GM21360 (cell line): ENCODE results near the gene DOHH.

Experiments used
- ATAC-seq: cut with Tn5 transposase; IDR thresholded peaks from one replicate; pipeline ENCODE4 v1.9.1; 2021; ENCODE audit warnings: mild to moderate bottlenecking, moderate library complexity; ENCODE audit not compliant: unreplicated experiment

The DOHH gene

DNA sequence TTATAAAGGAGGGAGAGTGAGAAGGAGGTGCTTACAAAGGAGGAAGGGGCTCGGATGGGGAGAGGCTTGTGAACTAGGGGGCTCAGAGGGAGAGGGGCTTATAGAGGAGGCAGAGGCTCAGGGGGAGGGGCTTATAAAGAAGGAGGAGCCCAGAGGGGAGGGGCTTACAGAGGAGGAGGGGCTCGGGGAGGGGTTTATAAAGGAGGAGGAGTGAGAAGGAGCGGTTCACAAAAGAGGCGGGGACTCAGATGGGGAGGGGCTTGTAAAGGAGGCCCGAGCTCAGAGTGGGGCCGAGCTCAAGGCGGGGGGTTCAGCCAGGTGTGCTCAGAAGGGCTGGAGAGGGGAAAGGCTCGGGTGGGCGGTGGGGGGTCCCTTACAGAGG, 20.6 kb downstream of the DOHH start:
- ATAC-seq: no peak

DNA sequence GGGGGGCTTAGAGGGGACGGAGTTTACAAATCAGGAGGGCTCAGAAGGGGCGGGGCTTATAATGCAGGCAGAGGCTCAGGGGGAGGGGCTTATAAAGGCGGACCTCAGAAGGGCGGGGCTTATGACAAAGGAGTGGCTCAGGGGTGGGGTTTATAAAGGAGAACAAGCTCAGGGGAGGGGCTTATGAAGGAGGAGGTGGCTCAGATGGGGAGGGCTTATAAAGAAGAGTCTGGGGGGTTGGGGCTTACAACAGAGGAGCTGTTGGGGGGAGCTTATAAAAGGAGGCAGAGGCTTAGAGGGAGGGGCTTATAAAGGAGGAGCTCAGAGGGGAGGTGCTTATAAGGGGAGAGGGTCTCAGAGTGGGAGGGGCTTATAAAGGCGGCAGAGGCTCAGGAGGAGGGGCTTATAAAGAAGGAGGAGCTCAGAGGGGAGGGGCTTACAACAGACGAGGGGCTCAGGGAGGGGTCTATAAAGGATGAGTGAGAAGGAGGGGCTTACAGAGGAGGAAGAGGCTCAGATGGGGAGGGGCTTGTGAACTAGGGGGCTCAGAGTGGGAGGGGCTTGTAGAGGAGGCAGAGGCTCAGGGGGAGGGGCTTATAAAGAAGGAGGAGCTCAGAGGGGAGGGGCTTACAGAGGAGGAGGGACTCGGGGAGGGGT, 21.2 kb downstream of the DOHH start:
- no peak for ATAC-seq

DNA sequence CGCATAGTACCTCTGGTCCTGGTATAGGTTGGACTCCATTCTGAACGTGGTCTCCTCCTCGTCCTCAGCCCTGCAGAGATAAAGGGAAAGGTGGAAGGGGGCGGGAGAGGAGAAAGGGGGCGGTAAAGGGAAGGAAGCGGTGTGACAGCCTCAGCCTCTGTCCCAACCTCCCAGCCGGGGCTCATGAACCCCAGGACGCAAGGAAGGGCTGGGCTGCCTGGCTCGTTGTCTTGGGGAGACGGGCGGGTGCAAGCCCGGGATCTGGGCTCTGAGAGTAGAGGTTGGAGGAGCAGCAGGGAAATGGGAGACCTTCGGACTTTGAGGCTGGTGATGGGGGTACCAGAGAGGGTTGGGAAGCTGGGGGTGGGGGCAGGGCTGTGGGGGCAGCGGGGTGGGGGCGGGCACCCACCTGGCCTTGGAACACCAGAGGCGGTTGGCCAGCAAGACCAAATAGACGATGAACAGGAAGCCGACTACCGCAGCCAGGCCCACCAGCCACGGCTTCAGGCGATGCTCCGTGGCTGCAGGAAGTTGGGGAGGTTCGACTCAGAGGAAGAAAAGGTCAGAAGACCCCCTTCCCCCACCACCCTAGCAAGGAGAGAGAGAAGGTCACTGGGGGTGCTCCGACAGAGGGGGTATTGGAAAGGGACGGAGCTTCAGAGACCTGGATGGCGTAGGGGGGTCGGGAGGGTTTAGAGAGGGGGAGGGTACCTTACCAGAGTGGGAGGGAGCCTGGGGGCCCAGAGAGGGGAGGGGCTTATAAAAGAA, 21.9 kb downstream of the DOHH start:
- ATAC-seq: no peak

DNA sequence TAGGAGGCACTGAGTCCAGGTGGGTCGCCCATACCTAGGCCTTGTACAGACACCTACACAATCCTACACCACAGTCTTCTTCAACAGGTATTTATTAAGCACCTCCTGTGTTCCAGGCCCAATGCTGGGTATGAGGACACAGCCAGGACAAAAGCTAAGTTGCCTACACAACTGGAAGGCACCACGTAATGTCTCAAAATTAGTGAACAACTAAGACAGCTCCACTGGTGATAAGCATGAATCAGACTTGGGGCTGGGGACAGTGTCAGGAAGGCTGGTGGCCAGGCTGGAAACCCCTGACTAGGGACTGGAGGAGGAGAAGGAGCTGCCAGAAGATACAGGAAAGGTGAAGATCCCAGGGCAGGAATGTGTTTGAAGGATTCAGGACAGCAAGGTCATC, 22.5 kb downstream of the DOHH start:
- ATAC-seq: no peak

DNA sequence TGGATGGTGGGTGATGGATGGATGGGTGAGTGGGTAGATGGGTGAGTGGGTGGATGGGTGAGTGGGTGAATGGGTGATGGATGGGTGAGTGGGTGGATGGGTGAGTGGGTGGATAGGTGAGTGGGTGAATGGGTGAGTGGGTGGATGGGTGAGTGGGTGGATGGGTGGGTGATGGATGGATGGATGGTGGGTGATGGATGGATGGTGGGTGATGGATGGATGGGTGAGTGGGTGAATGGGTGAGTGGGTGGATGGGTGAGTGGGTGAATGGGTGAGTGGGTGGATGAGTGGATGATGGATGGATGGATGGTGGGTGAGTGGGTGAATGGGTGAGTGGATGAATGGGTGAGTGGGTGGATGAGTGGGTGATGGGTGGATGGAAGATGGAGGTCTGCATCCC, 23.0 kb downstream of the DOHH start:
- ATAC-seq: no peak

DNA sequence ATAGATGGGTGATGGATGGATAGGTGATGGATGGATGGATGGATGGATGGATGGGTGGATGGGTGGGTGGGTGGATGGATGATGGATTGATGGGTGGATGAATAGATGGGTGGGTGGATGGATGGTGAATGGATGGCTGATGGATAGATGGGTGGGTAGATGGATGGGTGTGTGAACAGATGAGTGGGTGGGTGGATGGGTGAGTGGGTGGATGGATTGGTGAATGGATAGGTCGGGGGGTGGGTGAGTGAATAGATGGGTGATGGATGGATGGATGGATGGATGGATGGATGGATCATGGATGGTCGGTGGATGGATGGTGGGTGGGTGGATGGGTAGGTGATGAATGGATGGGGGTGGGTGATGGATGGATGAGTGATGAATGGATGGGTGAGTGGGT, 23.6 kb downstream of the DOHH start:
- ATAC-seq: no peak

DNA sequence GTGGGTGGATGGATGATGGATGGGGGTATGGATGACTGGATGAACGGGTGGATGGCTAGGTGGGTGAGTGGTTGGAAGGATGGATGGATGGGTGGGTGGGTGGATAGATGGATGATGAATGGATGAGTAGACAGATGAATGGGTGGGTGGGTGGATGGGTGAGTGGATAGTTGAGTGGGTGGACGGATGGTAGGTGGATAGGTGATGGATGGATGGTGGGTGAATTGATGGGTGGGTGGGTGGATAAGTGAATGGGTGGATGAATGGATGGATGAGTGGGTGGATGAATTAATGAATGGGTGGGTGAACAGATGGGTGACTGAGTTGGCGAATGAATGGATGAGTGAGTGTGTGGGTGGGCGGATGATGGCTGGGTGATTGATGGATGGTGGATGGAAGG, 25.0 kb downstream of the DOHH start:
- ATAC-seq: no peak

DNA sequence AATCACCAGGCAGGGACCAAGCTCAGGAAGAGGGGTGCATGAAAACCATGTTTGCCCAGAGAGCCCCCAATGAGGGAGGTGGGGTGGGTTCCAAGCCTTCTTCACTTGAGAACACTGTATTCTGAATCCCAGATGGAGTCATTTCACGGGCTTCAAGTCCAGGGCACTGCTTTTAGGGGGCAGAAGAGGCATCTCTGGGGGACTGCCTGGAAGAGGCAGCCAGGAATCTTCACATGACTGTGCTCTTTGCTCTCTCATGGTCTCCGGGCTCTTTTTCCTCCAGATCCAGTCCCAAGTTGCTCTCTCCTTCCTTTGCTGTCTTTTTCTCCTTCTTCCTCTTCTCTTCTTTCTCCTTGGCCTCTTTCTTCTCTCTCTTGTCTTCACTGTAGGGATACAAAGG, 25.9 kb downstream of the DOHH start:
- ATAC-seq: no peak

DNA sequence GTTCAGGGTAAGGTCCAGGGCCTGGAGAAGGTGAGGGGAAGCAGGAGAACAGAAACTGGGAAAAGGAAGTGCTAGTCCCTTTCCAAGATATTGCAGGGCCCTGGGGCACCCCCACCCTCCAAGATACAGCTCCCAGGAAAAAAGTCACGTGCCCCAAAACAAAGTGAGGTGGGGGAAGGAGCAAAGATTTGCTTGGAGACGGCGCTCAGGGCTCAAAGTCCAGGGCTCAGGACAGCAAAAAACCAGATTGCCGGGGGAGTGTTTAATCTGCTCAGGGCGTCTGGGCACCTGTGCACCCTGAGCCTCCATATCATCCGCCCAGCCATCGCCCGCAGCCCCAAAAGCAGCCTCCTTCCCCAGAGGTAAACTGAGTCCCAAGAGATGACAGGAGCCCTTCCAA, 26.5 kb downstream of the DOHH start:
- ATAC-seq: no peak

DNA sequence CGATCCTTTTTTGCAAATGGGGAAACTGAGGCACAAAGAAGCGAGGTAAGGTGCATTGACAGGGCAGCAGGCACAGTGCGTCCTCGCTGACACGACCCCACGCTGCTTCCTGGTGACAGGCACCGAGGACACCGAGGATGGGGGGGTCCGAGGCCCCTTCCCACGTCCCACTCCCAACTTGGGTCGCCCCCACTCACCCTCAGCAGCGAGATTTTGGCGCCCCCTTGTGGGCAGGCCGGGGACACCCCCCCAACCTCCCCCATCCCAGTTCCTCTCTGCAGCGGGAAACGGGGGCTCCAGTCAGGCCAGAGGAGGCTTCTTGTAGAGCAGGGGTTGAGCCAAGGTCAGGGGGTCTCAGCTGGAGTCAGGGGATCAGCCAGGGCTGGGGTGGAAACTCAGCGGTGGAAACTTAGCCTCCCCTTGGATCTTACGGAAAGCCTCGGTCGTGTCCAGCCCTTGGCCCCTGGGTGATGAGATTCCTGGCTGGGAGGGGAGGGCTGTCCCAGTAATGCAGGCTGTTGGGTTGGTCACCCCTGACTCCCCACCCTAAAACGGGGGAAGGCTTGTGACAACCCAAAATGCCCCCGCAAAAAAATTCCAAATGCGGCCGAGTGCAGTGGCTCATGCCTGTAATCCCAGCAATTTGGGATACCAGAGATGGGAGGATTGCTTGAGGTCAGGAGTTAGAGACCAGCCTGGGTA, 28.4 kb downstream of the DOHH start:
- no peak for ATAC-seq

DNA sequence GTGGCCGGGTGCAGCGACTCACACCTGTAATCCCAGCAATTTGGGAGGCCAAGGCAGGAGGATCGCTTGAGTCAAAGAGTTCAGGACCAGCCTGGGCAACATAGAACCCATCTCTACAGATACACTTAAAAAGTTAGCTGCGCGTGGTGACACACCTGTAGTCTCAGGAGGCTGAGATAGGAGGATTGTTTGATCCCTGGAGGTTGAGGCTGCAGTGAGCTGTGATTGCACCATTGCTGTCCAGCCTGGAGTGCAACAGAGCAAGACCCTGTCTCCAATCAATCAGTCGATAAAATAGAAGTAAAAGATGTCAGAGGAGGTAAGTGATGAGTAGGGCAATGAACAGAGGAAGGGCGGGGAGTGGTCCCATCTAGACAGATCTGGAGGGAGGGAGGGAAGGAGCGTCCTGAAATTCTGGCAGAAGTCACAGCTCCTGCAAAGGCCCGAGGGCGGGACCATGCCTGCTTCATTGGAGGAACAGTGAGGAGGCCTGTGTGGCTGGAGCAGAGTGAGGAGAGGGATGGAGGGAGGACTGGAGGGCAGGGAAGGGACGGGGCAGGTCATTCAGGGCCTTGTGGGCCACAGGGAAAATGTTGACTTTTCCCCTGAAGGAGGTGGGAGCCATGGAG, 29.9 kb downstream of the DOHH start:
- no peak for ATAC-seq

DNA sequence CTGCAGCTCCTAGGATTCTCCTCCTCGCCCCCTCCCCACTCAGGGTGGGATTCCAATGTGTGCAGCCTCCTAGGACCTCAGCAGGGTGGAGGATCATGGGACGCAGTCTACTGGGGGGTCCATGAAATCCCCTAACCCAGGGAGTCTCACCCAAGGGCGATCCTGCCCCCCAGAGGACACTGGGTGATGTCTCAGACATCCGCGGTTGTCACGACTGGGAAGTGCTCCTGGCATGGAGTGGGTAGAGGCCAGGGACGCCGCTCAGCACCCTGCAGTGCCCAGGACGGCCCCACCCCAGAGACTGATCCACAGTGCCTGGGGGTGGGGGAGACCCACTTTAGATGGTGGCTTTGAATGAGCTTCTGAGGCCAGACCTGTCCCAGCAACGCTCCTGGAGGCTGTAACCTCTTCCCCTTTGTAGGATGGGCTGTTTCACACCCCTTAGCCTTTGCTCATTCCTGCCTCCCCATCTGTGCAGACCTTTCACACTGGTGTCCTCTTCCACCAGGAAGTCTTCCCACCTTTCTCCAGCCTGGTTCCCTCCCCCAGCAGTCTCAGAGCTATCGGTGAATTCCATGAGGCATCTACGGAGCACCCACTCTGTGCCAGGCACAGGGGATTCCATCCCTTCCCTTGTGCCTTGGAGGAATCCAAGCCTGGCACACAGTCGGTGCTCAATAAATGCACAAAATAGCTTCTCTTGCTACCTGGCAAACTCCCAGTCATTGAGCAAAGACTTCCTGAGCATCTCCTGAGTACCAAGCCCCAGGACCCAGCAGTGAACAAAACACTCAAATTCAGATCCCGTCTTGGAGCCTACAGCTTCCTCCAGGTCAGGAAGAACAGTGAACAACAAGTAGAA, 30.6 kb downstream of the DOHH start:
- no peak for ATAC-seq

DNA sequence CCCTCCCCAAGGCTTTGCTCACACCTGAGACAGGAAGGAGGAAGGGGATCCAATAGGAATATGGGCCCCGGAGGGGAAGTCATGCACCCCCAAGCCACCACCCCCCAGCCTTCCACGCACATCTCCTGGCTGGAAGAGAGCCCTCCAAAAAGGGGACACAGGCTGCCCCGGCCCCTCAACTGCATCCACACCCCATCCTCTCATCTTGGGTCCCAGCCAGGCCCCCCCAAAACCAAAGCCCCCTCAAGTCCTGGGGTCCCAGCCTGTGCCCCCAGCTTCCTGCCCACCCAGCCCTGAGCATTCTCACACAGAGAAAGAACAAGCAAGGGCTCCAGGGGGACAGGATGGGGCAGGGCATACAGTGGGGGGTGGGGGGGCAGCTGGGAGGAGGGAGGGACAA, 32.3 kb downstream of the DOHH start:
- no peak for ATAC-seq

DNA sequence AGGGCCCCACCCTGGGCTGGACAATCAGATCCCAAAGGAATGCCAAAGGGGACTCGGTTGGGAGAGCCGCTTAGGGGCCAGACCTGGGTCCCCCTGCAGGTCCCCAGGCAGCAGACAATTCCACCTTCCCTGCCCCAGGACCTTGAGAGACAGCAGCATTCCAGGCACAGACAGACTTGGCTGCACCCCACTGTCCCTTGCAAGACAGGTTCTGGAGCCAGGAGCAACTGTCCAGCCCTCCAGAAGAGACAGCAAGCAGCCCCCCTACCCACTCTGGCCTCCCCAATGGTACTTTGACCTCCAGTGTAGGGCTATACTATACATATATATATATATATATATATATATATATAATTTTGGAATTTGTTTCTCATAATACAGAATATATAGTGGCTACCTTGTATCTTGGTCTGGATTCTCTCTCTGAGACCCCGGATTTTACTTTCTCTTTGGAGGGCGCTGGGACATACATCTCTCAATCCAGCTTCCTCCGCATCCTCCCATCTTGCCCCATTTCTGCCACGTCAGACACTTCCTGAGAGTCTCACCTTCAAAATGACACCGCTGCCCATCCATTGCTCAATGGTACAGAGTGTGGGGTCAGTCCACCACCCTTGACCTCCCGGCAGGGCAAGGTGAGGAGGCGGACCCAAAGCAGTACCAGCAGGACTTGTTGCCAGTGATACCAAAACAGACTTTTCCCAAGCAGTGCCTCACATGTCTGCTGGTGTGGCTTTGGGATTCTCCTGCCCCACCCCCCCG, 32.9 kb downstream of the DOHH start:
- ATAC-seq: no peak

DNA sequence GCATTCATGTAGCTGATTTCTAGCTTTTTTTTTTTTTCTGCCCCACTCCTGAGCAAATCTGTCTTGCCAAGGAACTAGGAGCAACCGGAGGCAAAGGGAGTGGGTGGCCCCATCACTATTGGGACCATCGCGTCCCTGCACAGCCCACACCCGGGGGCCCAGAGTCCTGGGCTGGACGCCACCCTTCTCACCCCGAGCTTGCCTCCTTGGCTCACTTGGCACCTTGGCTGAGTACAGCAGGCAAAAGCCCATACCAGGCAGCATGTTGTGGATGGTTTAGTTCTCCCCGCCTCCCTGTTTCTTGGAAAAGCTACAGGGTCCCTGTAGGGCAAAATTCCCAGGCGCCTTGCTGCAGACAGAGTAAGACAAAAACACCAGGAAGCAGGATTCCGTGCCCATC, 33.8 kb downstream of the DOHH start:
- no peak for ATAC-seq

DNA sequence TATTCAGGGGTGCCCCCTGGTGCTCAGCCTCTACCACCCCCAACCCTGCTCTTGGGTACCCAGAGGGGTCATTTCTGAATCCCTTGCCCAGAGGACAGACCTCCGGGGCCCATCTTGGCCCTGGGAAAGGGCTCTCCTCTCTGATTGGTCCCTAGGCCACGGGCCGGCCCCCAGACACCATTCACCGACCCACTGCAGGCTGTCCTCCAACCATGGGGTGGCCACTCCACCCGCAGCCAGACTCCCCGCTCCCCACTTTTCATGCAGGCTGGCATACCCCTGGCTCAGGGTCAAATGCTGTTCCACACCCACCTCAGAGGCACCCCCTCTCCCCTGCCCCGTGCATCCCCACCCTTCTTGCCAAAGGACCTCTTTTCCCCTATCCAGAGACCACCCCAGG, 34.9 kb downstream of the DOHH start:
- ATAC-seq: no peak

DNA sequence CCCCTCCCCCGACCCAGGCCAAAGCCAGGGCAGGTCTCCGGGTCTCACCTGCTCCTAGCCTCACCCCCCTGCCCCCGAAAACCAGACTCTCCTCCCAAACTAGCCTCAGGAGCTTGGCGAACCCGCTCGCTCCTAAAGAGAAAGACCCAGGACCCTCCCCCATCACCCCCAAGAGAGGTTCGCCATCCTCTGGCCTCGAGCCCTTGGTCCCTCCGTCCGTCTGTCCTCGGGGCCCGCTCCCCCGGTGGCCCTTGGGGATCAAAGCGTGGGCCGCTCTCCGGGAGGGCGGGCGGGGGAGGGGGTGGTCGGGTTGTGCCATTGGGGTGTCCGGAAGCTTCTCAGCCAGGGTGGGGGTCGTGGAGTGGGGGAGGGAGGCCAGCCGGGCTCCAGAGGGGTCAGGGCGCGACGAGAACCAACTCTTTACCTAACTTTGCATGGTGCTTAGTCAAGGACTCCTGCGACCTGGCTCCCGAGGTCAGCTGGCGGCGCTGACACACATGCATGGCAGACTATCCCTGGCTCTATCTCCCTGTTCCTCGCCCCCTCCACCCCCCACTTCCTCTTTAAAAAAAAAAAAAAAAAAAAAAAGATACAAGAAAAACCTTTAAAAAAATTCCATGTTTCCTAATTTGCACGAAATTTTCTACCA, 35.8 kb downstream of the DOHH start:
- ATAC-seq: no peak

DNA sequence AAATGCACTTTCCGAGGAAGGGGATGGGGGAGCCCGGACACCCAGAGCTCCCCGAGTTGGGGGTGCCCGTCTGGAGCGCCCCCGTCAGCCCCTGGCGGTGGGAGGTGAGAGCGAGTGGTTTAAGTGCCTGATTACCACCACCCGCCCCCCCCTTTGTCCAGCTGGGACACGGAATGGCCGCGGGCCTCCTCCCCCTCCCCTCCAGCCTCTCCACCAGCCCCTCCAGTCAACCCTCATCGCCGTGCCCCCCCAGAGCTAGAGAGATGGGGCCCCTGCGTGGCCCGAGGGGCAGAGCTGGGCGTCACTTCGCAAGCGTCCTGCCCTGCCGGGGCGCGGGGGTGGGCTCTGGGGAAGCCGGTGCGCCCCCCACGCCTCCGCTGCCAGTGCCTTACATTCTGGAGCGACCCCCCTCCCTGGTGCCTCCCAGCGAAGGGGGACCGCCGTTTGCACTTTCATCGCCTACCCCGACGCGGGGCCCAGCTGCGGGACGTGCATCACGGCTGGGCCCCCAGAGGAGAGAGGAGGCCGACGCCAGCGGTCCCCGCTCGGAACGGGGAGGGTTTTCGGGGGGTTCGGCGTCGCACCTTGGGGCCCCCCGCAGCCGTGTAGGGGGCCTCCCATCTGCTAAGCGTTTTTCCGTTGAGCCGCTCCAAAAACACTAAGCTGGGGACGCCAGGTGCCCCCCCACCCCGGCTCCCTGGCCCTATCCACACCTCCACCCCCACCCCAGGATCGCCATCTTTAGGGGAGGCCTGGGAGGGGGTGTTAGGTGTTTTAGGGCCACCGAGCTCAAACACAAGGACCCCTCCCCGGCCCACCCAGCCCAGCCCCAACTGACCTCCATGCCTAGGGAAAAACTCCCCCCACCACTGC, 36.5 kb downstream of the DOHH start:
- ATAC-seq: no peak
